ENCODE data around the gene GPR137. TPM values are rescaled to one million over a fixed set of nuclear protein-coding genes. Genes with fewer than 3 reads are reported as not detected.

The GPR137 gene
- total and polyA plus RNA-seq, 9 of the 15 experiments (the other 6 are each of a cell fraction or from before 2014, with no cell fraction given), result 0.32 to 26.7 (median 10.7) TPM

DNA sequence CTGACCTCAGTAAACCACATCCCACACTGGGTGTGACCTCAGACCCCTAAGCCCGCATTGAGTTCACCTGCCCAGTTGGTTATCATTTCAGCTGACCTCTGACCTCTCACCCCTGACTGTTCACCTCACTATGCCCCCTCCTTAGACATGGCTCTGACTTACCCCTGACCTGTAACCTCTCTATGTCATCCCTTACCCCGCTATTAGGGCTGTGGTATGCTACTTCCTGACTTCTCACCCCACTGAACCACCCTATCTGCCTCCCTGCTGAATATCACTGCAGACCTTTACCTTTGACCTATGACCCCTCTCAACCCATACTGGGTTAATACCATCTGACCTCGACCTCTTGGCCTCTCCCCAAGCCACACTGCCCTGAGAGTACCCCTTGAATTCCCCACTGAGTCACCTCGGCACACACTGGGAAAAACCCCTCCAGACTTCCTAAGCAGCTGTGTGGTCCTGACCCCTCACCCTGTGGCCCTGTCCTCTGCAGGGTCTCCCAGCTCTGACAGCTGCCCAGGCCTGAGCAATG, 26.0 kb upstream of the GPR137 start (continued):
- TF ChIP-seq, protein P1, sequence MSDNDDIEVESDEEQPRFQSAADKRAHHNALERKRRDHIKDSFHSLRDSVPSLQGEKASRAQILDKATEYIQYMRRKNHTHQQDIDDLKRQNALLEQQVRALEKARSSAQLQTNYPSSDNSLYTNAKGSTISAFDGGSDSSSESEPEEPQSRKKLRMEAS (CRISPR knock-in tag; IDR thresholded peaks at IDR 0.05), result no peak
- TF ChIP-seq NFE2 (IDR thresholded peaks at IDR 0.05; ENCODE audit: low read depth) (no peak), DNMT1 (IDR thresholded peaks at IDR 0.05) (no peak), CTBP1 (IDR thresholded peaks at IDR 0.05; ENCODE audit: borderline replicate concordance) (no peak), TSC22D4 (tag; IDR thresholded peaks at IDR 0.05) (no peak), OTX1 (CRISPR knock-in tag; IDR thresholded peaks at IDR 0.05) (no peak), SETDB1 (IDR thresholded peaks at IDR 0.05; ENCODE audit: low read length) (no peak), CHD2 (IDR thresholded peaks at IDR 0.05; ENCODE audit: low read depth, low read length) (no peak), PHF8 (IDR thresholded peaks at IDR 0.05; ENCODE audit: borderline replicate concordance, low read length) (no peak), ZNF583 (CRISPR knock-in tag; IDR thresholded peaks at IDR 0.05) (no peak), CBFA2T3 (IDR thresholded peaks at IDR 0.05) (peak; percentile 52; the same call in 1 of the 2 replicates), ZNF76 (CRISPR knock-in tag; IDR thresholded peaks at IDR 0.05; ENCODE audit: borderline replicate concordance) (no peak), MTA2 (IDR thresholded peaks at IDR 0.05; ENCODE audit: low read depth) (peak; percentile 69), TRIM24 (IDR thresholded peaks at IDR 0.05) (no peak; a peak in 1 of 4 replicates), ZNF431 (CRISPR knock-in tag; IDR thresholded peaks at IDR 0.05) (no peak), PTBP1 (IDR thresholded peaks at IDR 0.05; ENCODE audit: low read depth, low read length) (no peak), YY1 (IDR thresholded peaks at IDR 0.05; ENCODE audit: borderline replicate concordance in 1 of 3, control insufficient read depth in 1 of 3, extremely low read depth in 1 of 3, insufficient read depth in 3 of 3, insufficient read length in 1 of 3, insufficient replicate concordance in 2 of 3, low read depth in 1 of 3, low read length in 2 of 3) (no peak), CHD1 (IDR thresholded peaks at IDR 0.05; ENCODE audit: low read length) (no peak), TGIF2 (CRISPR knock-in tag; IDR thresholded peaks at IDR 0.05) (no peak), SMAD1 (IDR thresholded peaks at IDR 0.05; ENCODE audit: low read depth, low read length, partially characterized antibody) (no peak), U2AF2 (optimal IDR thresholded peaks at IDR 0.05; ENCODE audit: low read depth, low read length) (no peak)
- TF ChIP-seq, protein P2, sequence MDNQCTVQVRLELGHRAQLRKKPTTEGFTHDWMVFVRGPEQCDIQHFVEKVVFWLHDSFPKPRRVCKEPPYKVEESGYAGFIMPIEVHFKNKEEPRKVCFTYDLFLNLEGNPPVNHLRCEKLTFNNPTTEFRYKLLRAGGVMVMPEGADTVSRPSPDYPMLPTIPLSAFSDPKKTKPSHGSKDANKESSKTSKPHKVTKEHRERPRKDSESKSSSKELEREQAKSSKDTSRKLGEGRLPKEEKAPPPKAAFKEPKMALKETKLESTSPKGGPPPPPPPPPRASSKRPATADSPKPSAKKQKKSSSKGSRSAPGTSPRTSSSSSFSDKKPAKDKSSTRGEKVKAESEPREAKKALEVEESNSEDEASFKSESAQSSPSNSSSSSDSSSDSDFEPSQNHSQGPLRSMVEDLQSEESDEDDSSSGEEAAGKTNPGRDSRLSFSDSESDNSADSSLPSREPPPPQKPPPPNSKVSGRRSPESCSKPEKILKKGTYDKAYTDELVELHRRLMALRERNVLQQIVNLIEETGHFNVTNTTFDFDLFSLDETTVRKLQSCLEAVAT (IDR thresholded peaks at IDR 0.05), result no peak
- TF ChIP-seq, protein P3, sequence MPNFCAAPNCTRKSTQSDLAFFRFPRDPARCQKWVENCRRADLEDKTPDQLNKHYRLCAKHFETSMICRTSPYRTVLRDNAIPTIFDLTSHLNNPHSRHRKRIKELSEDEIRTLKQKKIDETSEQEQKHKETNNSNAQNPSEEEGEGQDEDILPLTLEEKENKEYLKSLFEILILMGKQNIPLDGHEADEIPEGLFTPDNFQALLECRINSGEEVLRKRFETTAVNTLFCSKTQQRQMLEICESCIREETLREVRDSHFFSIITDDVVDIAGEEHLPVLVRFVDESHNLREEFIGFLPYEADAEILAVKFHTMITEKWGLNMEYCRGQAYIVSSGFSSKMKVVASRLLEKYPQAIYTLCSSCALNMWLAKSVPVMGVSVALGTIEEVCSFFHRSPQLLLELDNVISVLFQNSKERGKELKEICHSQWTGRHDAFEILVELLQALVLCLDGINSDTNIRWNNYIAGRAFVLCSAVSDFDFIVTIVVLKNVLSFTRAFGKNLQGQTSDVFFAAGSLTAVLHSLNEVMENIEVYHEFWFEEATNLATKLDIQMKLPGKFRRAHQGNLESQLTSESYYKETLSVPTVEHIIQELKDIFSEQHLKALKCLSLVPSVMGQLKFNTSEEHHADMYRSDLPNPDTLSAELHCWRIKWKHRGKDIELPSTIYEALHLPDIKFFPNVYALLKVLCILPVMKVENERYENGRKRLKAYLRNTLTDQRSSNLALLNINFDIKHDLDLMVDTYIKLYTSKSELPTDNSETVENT (CRISPR knock-in tag; IDR thresholded peaks at IDR 0.05), result no peak
- TF ChIP-seq, protein P4, sequence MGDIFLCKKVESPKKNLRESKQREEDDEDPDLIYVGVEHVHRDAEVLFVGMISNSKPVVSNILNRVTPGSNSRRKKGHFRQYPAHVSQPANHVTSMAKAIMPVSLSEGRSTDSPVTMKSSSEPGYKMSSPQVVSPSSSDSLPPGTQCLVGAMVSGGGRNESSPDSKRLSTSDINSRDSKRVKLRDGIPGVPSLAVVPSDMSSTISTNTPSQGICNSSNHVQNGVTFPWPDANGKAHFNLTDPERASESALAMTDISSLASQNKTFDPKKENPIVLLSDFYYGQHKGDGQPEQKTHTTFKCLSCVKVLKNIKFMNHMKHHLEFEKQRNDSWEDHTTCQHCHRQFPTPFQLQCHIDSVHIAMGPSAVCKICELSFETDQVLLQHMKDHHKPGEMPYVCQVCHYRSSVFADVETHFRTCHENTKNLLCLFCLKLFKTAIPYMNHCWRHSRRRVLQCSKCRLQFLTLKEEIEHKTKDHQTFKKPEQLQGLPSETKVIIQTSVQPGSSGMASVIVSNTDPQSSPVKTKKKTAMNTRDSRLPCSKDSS (IDR thresholded peaks at IDR 0.05; ENCODE audit: low read depth, partially characterized antibody), result no peak
- TF ChIP-seq, protein P5, sequence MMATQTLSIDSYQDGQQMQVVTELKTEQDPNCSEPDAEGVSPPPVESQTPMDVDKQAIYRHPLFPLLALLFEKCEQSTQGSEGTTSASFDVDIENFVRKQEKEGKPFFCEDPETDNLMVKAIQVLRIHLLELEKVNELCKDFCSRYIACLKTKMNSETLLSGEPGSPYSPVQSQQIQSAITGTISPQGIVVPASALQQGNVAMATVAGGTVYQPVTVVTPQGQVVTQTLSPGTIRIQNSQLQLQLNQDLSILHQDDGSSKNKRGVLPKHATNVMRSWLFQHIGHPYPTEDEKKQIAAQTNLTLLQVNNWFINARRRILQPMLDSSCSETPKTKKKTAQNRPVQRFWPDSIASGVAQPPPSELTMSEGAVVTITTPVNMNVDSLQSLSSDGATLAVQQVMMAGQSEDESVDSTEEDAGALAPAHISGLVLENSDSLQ (IDR thresholded peaks at IDR 0.05), result no peak
